Natural killer cell (primary cell): ENCODE data around the gene AP3S2. TPM values are rescaled to one million over a fixed set of nuclear protein-coding genes. Genes with fewer than 3 reads are reported as not detected.

ENCODE experiments used
- ATAC-seq, 3 donors: fragments of 150-1000 bp in 2 of 3; fragments of 200-7000 bp in 1 of 3; cut with Tn5 transposase; 1 replicate in 1 of 3; 2 replicates in 2 of 3; pipeline ENCODE4 v1.10.0; 2021; ENCODE audit warnings: mild to moderate bottlenecking in 2 of 3, moderate library complexity in 2 of 3
- DNase-seq, 2 donors: peaks; one replicate each; pipeline versions ENCODE4 v3.0.0 to v3.0.0-alpha.2; 2013 to 2021; ENCODE audit warnings: mixed read lengths in 1 of 2
- H3K27ac ChIP-seq: one replicate; pipeline ENCODE4 v1.5.1; 2013; ENCODE audit warnings: mild to moderate bottlenecking, low read length
- H3K27me3 ChIP-seq: one replicate; pipeline ENCODE4 v1.6.1; 2013; ENCODE audit warnings: low read length; ENCODE audit not compliant: control insufficient read depth, insufficient read depth
- H3K36me3 ChIP-seq: one replicate; pipeline ENCODE4 v1.6.1; 2013; ENCODE audit warnings: low read length; ENCODE audit not compliant: control insufficient read depth, insufficient read depth
- H3K4me1 ChIP-seq: one replicate; pipeline ENCODE4 v1.6.1; 2013; ENCODE audit warnings: low read length; ENCODE audit not compliant: control insufficient read depth, insufficient read depth
- H3K4me3 ChIP-seq: one replicate; pipeline ENCODE4 v1.5.1; 2013; ENCODE audit warnings: low read length
- H3K9me3 ChIP-seq: one replicate; pipeline ENCODE4 v1.6.1; 2013; ENCODE audit warnings: low read length; ENCODE audit not compliant: control insufficient read depth, insufficient read depth
- H3K27ac Mint-ChIP-seq, 2 donors: one replicate each; pipeline ENCODE4 v1.8.0; 2022; ENCODE audit warnings: mild to moderate bottlenecking in 2 of 2, mixed read lengths in 2 of 2, moderate library complexity in 1 of 2
- H3K27me3 Mint-ChIP-seq, 2 donors: one replicate each; pipeline ENCODE4 v1.8.0; 2022; ENCODE audit warnings: low read depth in 2 of 2, mixed read lengths in 2 of 2
- H3K36me3 Mint-ChIP-seq: one replicate; pipeline ENCODE4 v1.8.0; 2022; ENCODE audit warnings: mixed read lengths
- H3K4me1 Mint-ChIP-seq, 2 donors: one replicate each; pipeline ENCODE4 v1.8.0; 2022; ENCODE audit warnings: mixed read lengths in 2 of 2
- H3K4me3 Mint-ChIP-seq: one replicate; pipeline ENCODE4 v1.8.0; 2022; ENCODE audit warnings: mild to moderate bottlenecking, moderate library complexity, mixed read lengths
- H3K9me3 Mint-ChIP-seq, 2 donors: one replicate each; pipeline ENCODE4 v1.8.0; 2022; ENCODE audit warnings: mixed read lengths in 2 of 2
- CTCF ChIP-seq: fragments of 200-600 bp; IDR thresholded peaks from one replicate; pipeline ENCODE4 v1.8.0; 2022; ENCODE audit warnings: antibody characterized with exemption
- WGBS: methylation state at CpG from one replicate; pipeline ENCODE4 v1.1.7; 2013; ENCODE audit warnings: missing lambda C conversion rate; ENCODE audit not compliant: insufficient coverage; 5-methylcytosine and 5-hydroxymethylcytosine counted together
- intact Hi-C: fragments of 100-400 bp; cut with micrococcal nuclease; formaldehyde crosslinking; loops from one replicate; pipeline ENCODE4 v1.14.2; 2022
- total RNA-seq, 4 donors: library from RNA; stranded (reverse); fragments of 120-200 nt in 1 of 4; gene quantifications; one replicate each; pipeline versions ENCODE4 v1.2.3 to v1.2.4, GENCODE V29; 2013 to 2022

The AP3S2 gene
- total RNA-seq, 3 donors from 2014 or later (not counting 1 experiment from before 2014, with no cell fraction given), result 28.4 to 38.2 (median 36.8) TPM

GRCh38 chr15:89876396-89877082 lies 17.3 kb downstream of the AP3S2 start:
- no peaks in the 10 kb centered on the region for H3K27me3 Mint-ChIP-seq
- no peaks in the 10 kb centered on the region for H3K9me3 ChIP-seq
- no peaks in the 10 kb centered on the region for H3K27me3 ChIP-seq
- peaks cover 3% of the 10 kb centered on the region for H3K4me1 ChIP-seq
- peak overlapping the region in 1 of 2 donors; percentile 30 for H3K27ac Mint-ChIP-seq
- 95% methylated on average over 4 of the region's 4 CpGs for WGBS
- no peak for TF ChIP-seq CTCF
- H3K9me3 Mint-ChIP-seq, result no peaks in the 10 kb centered on the region
- H3K4me3 ChIP-seq, result no peak overlapping the region
- ATAC-seq, result no peak
- H3K27ac ChIP-seq, result no peak overlapping the region
- intact Hi-C loops, result no loop called here
- H3K36me3 Mint-ChIP-seq, result peaks cover 16% of the 10 kb centered on the region
- no peak overlapping the region for H3K4me3 Mint-ChIP-seq
- peaks cover 4 to 5% of the 10 kb centered on the region in 2 donors for H3K4me1 Mint-ChIP-seq
- H3K36me3 ChIP-seq, result peaks cover 6% of the 10 kb centered on the region
- DNase-seq, result no peak

DNA sequence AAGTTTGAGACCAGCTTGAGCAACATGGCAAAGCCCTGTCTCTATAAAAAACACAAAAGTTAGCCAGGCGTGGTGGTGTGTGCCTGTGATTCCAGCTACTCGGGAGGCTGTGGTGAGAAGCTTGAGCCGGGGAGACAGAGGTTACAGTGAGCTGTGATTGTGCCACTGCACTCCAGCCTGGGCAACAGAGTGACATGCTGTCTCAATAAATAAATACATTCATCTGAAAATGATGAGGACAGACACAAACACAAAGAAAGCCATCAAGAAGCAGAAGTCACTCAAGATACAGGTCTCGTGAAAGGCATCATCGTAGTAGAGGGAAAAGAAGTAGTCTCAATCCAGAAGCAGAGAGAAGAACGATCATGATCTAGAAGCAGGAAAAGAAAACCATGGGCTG lies 18.1 kb downstream of the AP3S2 start:
- Mint-ChIP-seq H3K36me3 (peaks cover 16% of the 10 kb centered on the region), H3K4me1 (peaks cover 4 to 5% of the 10 kb centered on the region in 2 donors)

GRCh38 chr15:89874926-89875564 lies 18.7 kb downstream of the AP3S2 start:
- peaks cover 3% of the 10 kb centered on the region for H3K4me1 ChIP-seq

More for the DNA sequence above, 18.1 kb downstream of the AP3S2 start:
- H3K27me3 Mint-ChIP-seq, result no peaks in the 10 kb centered on the region
- intact Hi-C loops, result loop anchor here (1.0 to 2.0 kb wide), 2 partner anchors 115 to 135 kb away; no protein-coding TSS in a partner anchor
- H3K9me3 ChIP-seq, result no peaks in the 10 kb centered on the region
- DNase-seq (no peak), ATAC-seq (no peak)
- no peaks in the 10 kb centered on the region for H3K9me3 Mint-ChIP-seq
- H3K4me1 ChIP-seq, result peaks cover 3% of the 10 kb centered on the region
- no peak overlapping the region for H3K27ac ChIP-seq
- peaks cover 13% of the 10 kb centered on the region for H3K36me3 ChIP-seq
- H3K27me3 ChIP-seq, result no peaks in the 10 kb centered on the region
- no peak for TF ChIP-seq CTCF
- H3K4me3 ChIP-seq, result no peak overlapping the region
- 96% methylated on average over 6 of the region's 6 CpGs for WGBS
- H3K4me3 Mint-ChIP-seq, result no peak overlapping the region
- H3K27ac Mint-ChIP-seq, result peak overlapping the region in 1 of 2 donors; percentile 30

More at GRCh38 chr15:89874926-89875564, 18.7 kb downstream of the AP3S2 start:
- TF ChIP-seq CTCF, result peak; percentile 97
- DNase-seq (peak; percentile 72 to 89), ATAC-seq (peak; percentile 98 to 100 (median 100))
- H3K4me3 ChIP-seq, result no peak overlapping the region
- no peak overlapping the region for H3K27ac ChIP-seq
- H3K27ac Mint-ChIP-seq, result no peak overlapping the region
- 26% methylated on average over 10 of the region's 10 CpGs for WGBS
- no peaks in the 10 kb centered on the region for H3K27me3 ChIP-seq
- intact Hi-C loops, result loop anchor here (1.0 to 2.0 kb wide), 2 partner anchors 114 to 135 kb away; no protein-coding TSS in a partner anchor
- H3K4me1 Mint-ChIP-seq, result peaks cover 4 to 5% of the 10 kb centered on the region in 2 donors
- peaks cover 19% of the 10 kb centered on the region for H3K36me3 ChIP-seq
- H3K9me3 Mint-ChIP-seq, result no peaks in the 10 kb centered on the region
- no peaks in the 10 kb centered on the region for H3K9me3 ChIP-seq
- H3K4me3 Mint-ChIP-seq, result no peak overlapping the region
- no peaks in the 10 kb centered on the region for H3K27me3 Mint-ChIP-seq
- peaks cover 16% of the 10 kb centered on the region for H3K36me3 Mint-ChIP-seq
